Caco-2 (cell line): ENCODE data around the gene CFAP46. TPM values are rescaled to one million over a fixed set of nuclear protein-coding genes. Genes with fewer than 3 reads are reported as not detected.

Experiments used
- BruUV-seq: library from RNA; stranded (reverse); fragments of 400-500 nt; replicated peaks from 2 replicates; lab custom pipeline; 2021; lab: Mats Ljungman, UMichigan
- CTCF ChIA-PET: fragments of 300-600 bp; sonication (Branson Sonifier 250); formaldehyde crosslinking; loops from one replicate; lab custom pipeline; 2022; ENCODE audit warnings: antibody characterized with exemption; lab: Charles Lee
- POLR2A ChIA-PET: fragments of 300-600 bp; sonication (Branson Sonifier 250); formaldehyde crosslinking; loops from one replicate; lab custom pipeline; 2022; ENCODE audit warnings: antibody characterized with exemption; lab: Charles Lee
- DNase-seq, 2 experiments: peaks; one replicate each; pipeline versions ENCODE4 v3.0.0 to v3.0.0-alpha.2; 2020 to 2022
- H3K27me3 ChIP-seq: replicated peaks from 2 replicates; pipeline ENCODE4 v1.6.0; 2011; ENCODE audit warnings: low read length; ENCODE audit not compliant: control insufficient read depth, insufficient read depth
- H3K36me3 ChIP-seq: 2 replicates; pipeline ENCODE4 v1.5.1; 2011; ENCODE audit warnings: low read length; ENCODE audit not compliant: control insufficient read depth, insufficient read depth
- H3K4me1 ChIP-seq: fragments of 250-450 bp; sonication (Bioruptor Pico); 2 replicates; pipeline ENCODE4 v1.5.1; 2020; ENCODE audit warnings: mild to moderate bottlenecking
- H3K4me3 ChIP-seq: 2 replicates; pipeline ENCODE4 v1.5.1; 2011; ENCODE audit warnings: low read depth, mild to moderate bottlenecking, control low read depth, low read length
- H3K9me3 ChIP-seq: fragments of 250-450 bp; sonication (Bioruptor Pico); 2 replicates; pipeline ENCODE4 v1.5.1; 2020; ENCODE audit warnings: mild to moderate bottlenecking, moderate library complexity
- H3K27ac Mint-ChIP-seq: one replicate; pipeline ENCODE4 v1.8.0; 2022; ENCODE audit warnings: mixed read lengths; ENCODE audit not compliant: unreplicated experiment
- H3K27me3 Mint-ChIP-seq: one replicate; pipeline ENCODE4 v1.8.0; 2022; ENCODE audit warnings: mixed read lengths; ENCODE audit not compliant: insufficient read depth, unreplicated experiment
- H3K36me3 Mint-ChIP-seq: one replicate; pipeline ENCODE4 v1.8.0; 2022; ENCODE audit warnings: mild to moderate bottlenecking, mixed read lengths; ENCODE audit not compliant: insufficient read depth, unreplicated experiment
- H3K4me1 Mint-ChIP-seq: one replicate; pipeline ENCODE4 v1.8.0; 2022; ENCODE audit warnings: low read depth, mixed read lengths; ENCODE audit not compliant: unreplicated experiment
- H3K4me3 Mint-ChIP-seq: one replicate; pipeline ENCODE4 v1.8.0; 2022; ENCODE audit warnings: mild to moderate bottlenecking, moderate library complexity, mixed read lengths; ENCODE audit not compliant: unreplicated experiment
- H3K9me3 Mint-ChIP-seq: one replicate; pipeline ENCODE4 v1.8.0; 2022; ENCODE audit warnings: mixed read lengths; ENCODE audit not compliant: unreplicated experiment
- intact Hi-C: fragments of 100-400 bp; cut with micrococcal nuclease; formaldehyde crosslinking; loops from one replicate; pipeline ENCODE4 v1.10.0; 2022; ENCODE audit not compliant: unreplicated experiment
- total RNA-seq: library from RNA; stranded (reverse); gene quantifications from 2 replicates; pipeline ENCODE4 v1.2.3, GENCODE V29; 2022
- TF ChIP-seq, protein P1 (sequence below), 2 experiments: fragments of 200-600 bp in 1 of 2; IDR thresholded peaks; 1 replicate in 1 of 2; 2 replicates in 1 of 2; pipeline versions ENCODE4 v1.5.1 to v1.8.0; 2011 to 2022; ENCODE audit warnings: antibody characterized with exemption in 1 of 2, control low read depth in 1 of 2, inconsistent platforms in 1 of 2, low read depth in 1 of 2, low read length in 1 of 2, mild to moderate bottlenecking in 1 of 2, moderate library complexity in 1 of 2; ENCODE audit not compliant: insufficient read depth in 1 of 2, severe bottlenecking in 1 of 2, unreplicated experiment in 1 of 2

The CFAP46 gene
- total RNA-seq, 1 experiment from 2014 or later, result not detected

DNA sequence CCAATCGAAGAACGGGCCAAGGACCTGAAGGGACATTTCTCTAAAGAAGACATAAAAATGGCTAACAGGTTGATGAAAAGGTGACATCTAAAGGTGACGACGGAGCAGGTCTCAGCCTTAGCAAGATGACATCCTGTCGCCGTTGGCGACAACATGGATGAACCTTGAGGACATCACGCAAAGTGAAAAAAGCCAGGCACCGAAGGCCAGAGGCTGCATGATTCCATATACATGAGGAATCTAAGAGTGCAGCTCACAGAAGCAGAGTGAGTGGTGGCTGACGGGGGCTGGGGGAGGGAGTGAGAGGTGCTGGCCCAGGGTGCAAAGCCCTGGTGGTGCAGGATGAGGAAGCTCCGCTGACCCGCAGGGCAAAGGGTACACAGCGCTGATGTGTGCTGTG lies 122.3 kb downstream of the CFAP46 start:
- no peak for DNase-seq
- H3K9me3 ChIP-seq, result no peaks in the 10 kb centered on the region; the same call in 1 of the 2 replicates
- intact Hi-C loops, result no loop called here

DNA sequence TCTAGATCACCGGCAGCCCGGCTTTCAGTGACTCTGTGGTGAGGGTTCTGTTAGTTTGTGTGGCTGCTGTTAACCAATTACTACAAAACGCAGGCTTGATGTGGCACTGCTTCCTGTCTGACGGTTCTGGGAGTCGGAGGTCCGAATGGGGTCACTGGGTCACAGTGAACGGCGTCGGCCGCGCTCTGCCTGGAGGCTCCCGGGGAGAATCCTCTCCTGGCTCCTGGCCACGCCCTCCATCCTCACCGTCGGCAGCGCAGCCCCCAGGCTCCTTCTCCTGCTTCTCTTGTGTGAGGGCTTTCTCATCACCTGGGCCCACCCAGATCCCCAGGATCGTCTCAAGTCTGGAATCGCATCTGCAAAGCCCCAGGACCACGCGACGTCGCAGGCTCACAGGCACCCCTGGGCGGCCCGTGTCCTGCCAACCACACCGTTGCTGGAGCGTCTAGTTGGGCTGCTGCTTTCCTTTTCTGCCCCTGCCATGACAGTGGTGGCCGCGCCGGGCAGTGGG lies 124.6 kb downstream of the CFAP46 start:
- H3K4me3 Mint-ChIP-seq, result no peak overlapping the region
- BruUV-seq, result no TSS peak
- H3K27ac Mint-ChIP-seq, result no peak overlapping the region
- peaks cover 8% of the 10 kb centered on the region for H3K4me1 Mint-ChIP-seq
- intact Hi-C loops, result no loop called here
- Histone ChIP-seq H3K27me3 (no peaks in the 10 kb centered on the region), H3K36me3 (no peaks in the 10 kb centered on the region), H3K9me3 (no peaks in the 10 kb centered on the region; the same call in 1 of the 2 replicates), H3K4me1 (no peaks in the 10 kb centered on the region), H3K4me3 (no peak overlapping the region)
- peaks cover 21% of the 10 kb centered on the region for H3K27me3 Mint-ChIP-seq
- POLR2A ChIA-PET, result no interaction called here
- no peak for DNase-seq
- CTCF ChIA-PET, result no interaction called here
- TF ChIP-seq, protein P1, sequence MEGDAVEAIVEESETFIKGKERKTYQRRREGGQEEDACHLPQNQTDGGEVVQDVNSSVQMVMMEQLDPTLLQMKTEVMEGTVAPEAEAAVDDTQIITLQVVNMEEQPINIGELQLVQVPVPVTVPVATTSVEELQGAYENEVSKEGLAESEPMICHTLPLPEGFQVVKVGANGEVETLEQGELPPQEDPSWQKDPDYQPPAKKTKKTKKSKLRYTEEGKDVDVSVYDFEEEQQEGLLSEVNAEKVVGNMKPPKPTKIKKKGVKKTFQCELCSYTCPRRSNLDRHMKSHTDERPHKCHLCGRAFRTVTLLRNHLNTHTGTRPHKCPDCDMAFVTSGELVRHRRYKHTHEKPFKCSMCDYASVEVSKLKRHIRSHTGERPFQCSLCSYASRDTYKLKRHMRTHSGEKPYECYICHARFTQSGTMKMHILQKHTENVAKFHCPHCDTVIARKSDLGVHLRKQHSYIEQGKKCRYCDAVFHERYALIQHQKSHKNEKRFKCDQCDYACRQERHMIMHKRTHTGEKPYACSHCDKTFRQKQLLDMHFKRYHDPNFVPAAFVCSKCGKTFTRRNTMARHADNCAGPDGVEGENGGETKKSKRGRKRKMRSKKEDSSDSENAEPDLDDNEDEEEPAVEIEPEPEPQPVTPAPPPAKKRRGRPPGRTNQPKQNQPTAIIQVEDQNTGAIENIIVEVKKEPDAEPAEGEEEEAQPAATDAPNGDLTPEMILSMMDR (IDR thresholded peaks at IDR 0.05; ENCODE audit: insufficient read depth in 1 of 2, low read depth in 1 of 2, low read length in 1 of 2, severe bottlenecking in 1 of 2, unreplicated experiment in 1 of 2), result no peak
- H3K9me3 Mint-ChIP-seq, result peaks cover 17% of the 10 kb centered on the region
- no peaks in the 10 kb centered on the region for H3K36me3 Mint-ChIP-seq

More for the DNA sequence above, 122.3 kb downstream of the CFAP46 start:
- Mint-ChIP-seq H3K9me3 (peaks cover 17% of the 10 kb centered on the region), H3K27me3 (peaks cover 21% of the 10 kb centered on the region), H3K4me3 (no peak overlapping the region), H3K27ac (no peak overlapping the region), H3K36me3 (no peaks in the 10 kb centered on the region), H3K4me1 (peaks cover 8% of the 10 kb centered on the region)
- Histone ChIP-seq H3K4me3 (no peak overlapping the region), H3K36me3 (no peaks in the 10 kb centered on the region), H3K27me3 (no peaks in the 10 kb centered on the region), H3K4me1 (no peaks in the 10 kb centered on the region)
- POLR2A ChIA-PET, result no interaction called here
- CTCF ChIA-PET, result no interaction called here
- TF ChIP-seq, protein P1 (IDR thresholded peaks at IDR 0.05; ENCODE audit: insufficient read depth in 1 of 2, low read depth in 1 of 2, low read length in 1 of 2, severe bottlenecking in 1 of 2, unreplicated experiment in 1 of 2), result no peak
- no TSS peak for BruUV-seq

DNA sequence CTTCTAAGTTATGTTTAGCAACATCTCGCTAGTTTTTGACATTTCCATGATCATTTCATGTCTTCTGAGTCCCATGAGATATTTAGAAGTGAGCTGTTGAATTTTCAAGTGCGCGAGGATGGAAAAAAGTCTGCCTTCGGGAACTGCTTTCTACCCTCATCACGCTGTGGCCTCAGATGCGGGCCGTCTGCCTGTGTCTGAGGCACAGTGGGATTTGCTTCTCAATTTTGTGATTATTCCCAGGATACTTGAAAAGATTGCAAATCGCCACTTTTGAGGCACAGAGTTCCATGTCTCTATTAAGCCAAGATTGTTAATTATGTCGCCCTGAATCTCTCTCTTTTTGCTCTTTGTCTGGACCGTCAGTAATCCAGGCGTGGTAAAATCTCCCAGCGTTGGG lies 125.7 kb downstream of the CFAP46 start:
- DNase-seq, result no peak
- peaks cover 8% of the 10 kb centered on the region for H3K4me1 Mint-ChIP-seq
- peaks cover 21% of the 10 kb centered on the region for H3K27me3 Mint-ChIP-seq
- no TSS peak for BruUV-seq
- H3K27ac Mint-ChIP-seq, result no peak overlapping the region
- POLR2A ChIA-PET, result no interaction called here
- TF ChIP-seq, protein P1 (IDR thresholded peaks at IDR 0.05; ENCODE audit: insufficient read depth in 1 of 2, low read depth in 1 of 2, low read length in 1 of 2, severe bottlenecking in 1 of 2, unreplicated experiment in 1 of 2), result no peak
- H3K27me3 ChIP-seq, result no peaks in the 10 kb centered on the region
- H3K4me3 ChIP-seq, result no peak overlapping the region
- no peak overlapping the region for H3K4me3 Mint-ChIP-seq
- peaks cover 17% of the 10 kb centered on the region for H3K9me3 Mint-ChIP-seq
- H3K36me3 Mint-ChIP-seq, result no peaks in the 10 kb centered on the region
- H3K4me1 ChIP-seq, result no peaks in the 10 kb centered on the region
- CTCF ChIA-PET, result no interaction called here
- H3K36me3 ChIP-seq, result no peaks in the 10 kb centered on the region
- intact Hi-C loops, result no loop called here
- H3K9me3 ChIP-seq, result no peaks in the 10 kb centered on the region; the same call in 1 of the 2 replicates
